ENCODE results near the gene TLE2. TPM values are rescaled to one million over a fixed set of nuclear protein-coding genes. Genes with fewer than 3 reads are reported as not detected.

TLE2 gene
- total and polyA plus RNA-seq, 2 of the 4 experiments (the other 2 are of a cell fraction): under 0.01 to 0.41 TPM

GRCh38 chr19:3025549-3025886, 3.6 kb downstream of the TLE2 start:
- POLR2A ChIA-PET (ENCODE audit: unreplicated experiment): interaction anchor here (0.6 kb wide), 1 partner anchor 864 kb away, joined by 19 read pairs; no protein-coding TSS in a partner anchor
- BruUV-seq (replicated peaks): no TSS peak
- DNase-seq: no peak
- Histone ChIP-seq H3K4me3 (ENCODE audit: insufficient read depth, low read depth, low read length) (no peak overlapping the region), H2BK5ac (ENCODE audit: low read depth, low read length, poor library complexity, severe bottlenecking) (no peak overlapping the region), H3K4ac (ENCODE audit: low read depth, low read length) (no peak overlapping the region), H4K20me1 (ENCODE audit: insufficient read depth, low read length) (no peaks in the 10 kb centered on the region), H3K4me2 (ENCODE audit: low read depth, low read length) (no peak overlapping the region), H4K8ac (ENCODE audit: low read depth in 2 of 2, low read length in 2 of 2) (no peak overlapping the region), H3K79me1 (ENCODE audit: low read depth in 1 of 2, low read length in 2 of 2) (no peaks in the 10 kb centered on the region), H3K18ac (ENCODE audit: low read depth, low read length) (no peak overlapping the region), H2BK120ac (ENCODE audit: low read depth, low read length) (no peak overlapping the region), H3K23ac (ENCODE audit: low read depth, low read length) (no peak overlapping the region), H3K4me1 (ENCODE audit: control insufficient read depth, insufficient read depth, low read length) (no peaks in the 10 kb centered on the region), H3K9me3 (ENCODE audit: control insufficient read depth, insufficient read depth, low read length) (no peaks in the 10 kb centered on the region), H3K36me3 (ENCODE audit: control insufficient read depth, insufficient read depth, low read length) (no peaks in the 10 kb centered on the region), H2BK15ac (ENCODE audit: low read depth, low read length) (no peak overlapping the region), H3K27me3 (ENCODE audit: control insufficient read depth, insufficient read depth, low read length) (peaks cover 55% of the 10 kb centered on the region), H2AK9ac (replicated peaks; ENCODE audit: low read depth, low read length, poor library complexity) (no peak overlapping the region), H2AK5ac (ENCODE audit: low read depth, low read length) (no peak overlapping the region), H4K91ac (ENCODE audit: insufficient read depth, low read depth, low read length) (no peak overlapping the region), H3K56ac (ENCODE audit: extremely low read depth, insufficient read depth, low read length) (no peak overlapping the region), H2AFZ (replicated peaks; ENCODE audit: low read length, poor library complexity) (no peak overlapping the region), H3K14ac (replicated peaks; ENCODE audit: low read depth, low read length) (no peak overlapping the region), H3K27ac (ENCODE audit: insufficient read depth, low read length) (no peak overlapping the region), H4K5ac (ENCODE audit: low read depth, low read length) (no peak overlapping the region), H2BK20ac (ENCODE audit: low read depth, low read length) (no peak overlapping the region), H3K9ac (ENCODE audit: low read depth, low read length) (no peak overlapping the region), H3K9me1 (ENCODE audit: insufficient read depth, low read length) (no peaks in the 10 kb centered on the region)
- TF ChIP-seq, protein P1, sequence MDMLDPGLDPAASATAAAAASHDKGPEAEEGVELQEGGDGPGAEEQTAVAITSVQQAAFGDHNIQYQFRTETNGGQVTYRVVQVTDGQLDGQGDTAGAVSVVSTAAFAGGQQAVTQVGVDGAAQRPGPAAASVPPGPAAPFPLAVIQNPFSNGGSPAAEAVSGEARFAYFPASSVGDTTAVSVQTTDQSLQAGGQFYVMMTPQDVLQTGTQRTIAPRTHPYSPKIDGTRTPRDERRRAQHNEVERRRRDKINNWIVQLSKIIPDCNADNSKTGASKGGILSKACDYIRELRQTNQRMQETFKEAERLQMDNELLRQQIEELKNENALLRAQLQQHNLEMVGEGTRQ (IDR thresholded peaks at IDR 0.05; ENCODE audit: low read depth, low read length): no peak
- TF ChIP-seq CTCF (conservative IDR thresholded peaks at IDR 0.05; ENCODE audit: low read depth, low read length): no peak
- in situ Hi-C loops (cut with MboI; ENCODE audit: low sequenced_read_pairs) (no loop called here), dilution Hi-C loops (cut with HindIII; ENCODE audit: low sequenced_read_pairs, unreplicated experiment) (no loop called here), intact Hi-C loops (cut with micrococcal nuclease) (no loop called here)
- WGBS, 2 experiments (ENCODE audit: extremely low coverage in 2 of 2, insufficient read length in 1 of 2): no CpG with 5 or more reads among the region's 9 CpGs
- CTCF ChIA-PET: no interaction called here
- no peak for ATAC-seq (ENCODE audit: low read depth)
